ENCODE results near the gene TBX19. TPM values are rescaled to one million over a fixed set of nuclear protein-coding genes. Genes with fewer than 3 reads are reported as not detected.

TBX19 gene
- total and polyA plus RNA-seq, 2 of the 4 experiments (the other 2 are of a cell fraction), result 0.18 to 0.89 TPM

DNA sequence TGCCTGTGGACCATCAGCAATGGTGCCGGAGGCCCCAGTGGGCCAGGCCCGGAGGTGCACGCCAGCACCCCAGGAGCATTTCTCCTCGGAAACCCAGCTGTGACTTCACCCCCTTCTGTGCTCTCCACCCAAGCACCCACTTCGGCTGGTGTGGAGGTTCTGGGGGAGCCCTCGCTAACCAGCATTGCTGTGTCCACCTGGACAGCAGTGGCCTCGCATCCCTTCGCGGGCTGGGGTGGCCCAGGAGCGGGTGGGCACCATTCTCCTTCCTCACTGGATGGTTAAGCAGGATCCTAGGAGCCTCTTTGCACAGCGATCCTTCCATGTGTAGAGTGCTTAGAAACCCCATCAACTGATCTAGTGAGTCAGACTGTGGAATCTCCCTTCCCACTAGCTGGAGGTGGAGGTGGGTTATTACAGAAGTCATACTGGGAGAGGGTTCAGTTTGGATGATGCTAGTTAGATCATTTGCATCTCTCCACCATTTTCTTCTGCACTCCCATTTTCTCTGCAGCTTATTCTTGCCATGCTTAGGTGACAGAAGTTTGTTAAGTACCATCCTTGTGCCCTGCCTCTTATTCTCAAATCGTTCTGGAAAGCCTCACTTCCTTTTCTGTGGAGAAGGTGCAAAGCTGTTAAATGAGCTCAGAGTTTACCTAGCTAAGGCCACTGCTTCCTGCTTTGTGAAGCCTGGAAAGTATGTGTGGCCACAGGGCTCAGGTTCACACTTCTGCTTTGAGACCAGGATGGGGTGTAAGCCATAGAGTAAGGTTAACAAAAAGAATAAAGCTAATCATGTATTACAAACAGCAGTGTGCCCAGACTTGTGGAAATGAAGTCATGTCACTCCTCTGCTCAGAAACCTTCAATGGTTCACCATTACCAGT lies 32.3 kb downstream of the TBX19 start:
- POLR2A ChIA-PET (ENCODE audit: unreplicated experiment), result no interaction called here
- ATAC-seq (ENCODE audit: low read depth) (no peak), DNase-seq (peak; percentile 41)
- CTCF ChIA-PET, result interaction anchor here (1.6 kb wide), 1 partner anchor 30 kb away, joined by 6 read pairs; no protein-coding TSS in a partner anchor
- no peak overlapping the region for H3K4me3 ChIP-seq (ENCODE audit: insufficient read depth, low read depth, low read length)
- no peak overlapping the region for H3K4ac ChIP-seq (ENCODE audit: low read depth, low read length)
- H3K56ac ChIP-seq (ENCODE audit: extremely low read depth, insufficient read depth, low read length), result no peak overlapping the region
- H3K36me3 ChIP-seq (ENCODE audit: control insufficient read depth, insufficient read depth, low read length), result no peaks in the 10 kb centered on the region
- no peak overlapping the region for H2BK15ac ChIP-seq (ENCODE audit: low read depth, low read length)
- dilution Hi-C loops (cut with HindIII; ENCODE audit: low sequenced_read_pairs, unreplicated experiment) (no loop called here), in situ Hi-C loops (cut with MboI; ENCODE audit: low sequenced_read_pairs) (no loop called here), intact Hi-C loops (cut with micrococcal nuclease) (no loop called here)
- no peak overlapping the region for H3K9ac ChIP-seq (ENCODE audit: low read depth, low read length)
- no peaks in the 10 kb centered on the region for H3K79me1 ChIP-seq (ENCODE audit: low read depth in 1 of 2, low read length in 2 of 2)
- TF ChIP-seq MXI1 (IDR thresholded peaks at IDR 0.05; ENCODE audit: borderline replicate concordance, low read depth, low read length) (no peak), RCOR1 (IDR thresholded peaks at IDR 0.05; ENCODE audit: insufficient replicate concordance, low read length) (no peak), FOS (IDR thresholded peaks at IDR 0.05; ENCODE audit: low read depth, low read length) (no peak), RAD21 (IDR thresholded peaks at IDR 0.05; ENCODE audit: low read length) (no peak)
- TF ChIP-seq, protein P1, sequence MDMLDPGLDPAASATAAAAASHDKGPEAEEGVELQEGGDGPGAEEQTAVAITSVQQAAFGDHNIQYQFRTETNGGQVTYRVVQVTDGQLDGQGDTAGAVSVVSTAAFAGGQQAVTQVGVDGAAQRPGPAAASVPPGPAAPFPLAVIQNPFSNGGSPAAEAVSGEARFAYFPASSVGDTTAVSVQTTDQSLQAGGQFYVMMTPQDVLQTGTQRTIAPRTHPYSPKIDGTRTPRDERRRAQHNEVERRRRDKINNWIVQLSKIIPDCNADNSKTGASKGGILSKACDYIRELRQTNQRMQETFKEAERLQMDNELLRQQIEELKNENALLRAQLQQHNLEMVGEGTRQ (IDR thresholded peaks at IDR 0.05; ENCODE audit: low read depth, low read length), result no peak
- TF ChIP-seq, protein P2, sequence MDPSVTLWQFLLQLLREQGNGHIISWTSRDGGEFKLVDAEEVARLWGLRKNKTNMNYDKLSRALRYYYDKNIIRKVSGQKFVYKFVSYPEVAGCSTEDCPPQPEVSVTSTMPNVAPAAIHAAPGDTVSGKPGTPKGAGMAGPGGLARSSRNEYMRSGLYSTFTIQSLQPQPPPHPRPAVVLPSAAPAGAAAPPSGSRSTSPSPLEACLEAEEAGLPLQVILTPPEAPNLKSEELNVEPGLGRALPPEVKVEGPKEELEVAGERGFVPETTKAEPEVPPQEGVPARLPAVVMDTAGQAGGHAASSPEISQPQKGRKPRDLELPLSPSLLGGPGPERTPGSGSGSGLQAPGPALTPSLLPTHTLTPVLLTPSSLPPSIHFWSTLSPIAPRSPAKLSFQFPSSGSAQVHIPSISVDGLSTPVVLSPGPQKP (IDR thresholded peaks at IDR 0.05; ENCODE audit: borderline replicate concordance, low read depth, low read length), result no peak
- no peak overlapping the region for H4K5ac ChIP-seq (ENCODE audit: low read depth, low read length)
- no peak overlapping the region for H3K27ac ChIP-seq (ENCODE audit: insufficient read depth, low read length)
- H3K4me1 ChIP-seq (ENCODE audit: control insufficient read depth, insufficient read depth, low read length), result no peaks in the 10 kb centered on the region
- H2BK20ac ChIP-seq (ENCODE audit: low read depth, low read length), result no peak overlapping the region
- H3K23ac ChIP-seq (ENCODE audit: low read depth, low read length), result no peak overlapping the region
- no TSS peak for BruUV-seq (replicated peaks)
- H2AK5ac ChIP-seq (ENCODE audit: low read depth, low read length), result no peak overlapping the region
- no peak overlapping the region for H2AFZ ChIP-seq (replicated peaks; ENCODE audit: low read length, poor library complexity)
- no peak overlapping the region for H3K14ac ChIP-seq (replicated peaks; ENCODE audit: low read depth, low read length)
- H3K4me2 ChIP-seq (ENCODE audit: low read depth, low read length), result no peak overlapping the region
- WGBS, 2 experiments (ENCODE audit: extremely low coverage in 2 of 2, insufficient read length in 1 of 2), result no CpG with 5 or more reads among the region's 12 CpGs
- no peak overlapping the region for H2BK120ac ChIP-seq (ENCODE audit: low read depth, low read length)
- no peak overlapping the region for H4K91ac ChIP-seq (ENCODE audit: insufficient read depth, low read depth, low read length)
- H4K8ac ChIP-seq (ENCODE audit: low read depth in 2 of 2, low read length in 2 of 2), result no peak overlapping the region
- no peaks in the 10 kb centered on the region for H3K27me3 ChIP-seq (ENCODE audit: control insufficient read depth, insufficient read depth, low read length)
- H3K9me1 ChIP-seq (ENCODE audit: insufficient read depth, low read length), result no peaks in the 10 kb centered on the region
- H2AK9ac ChIP-seq (replicated peaks; ENCODE audit: low read depth, low read length, poor library complexity), result no peak overlapping the region
- H3K9me3 ChIP-seq (ENCODE audit: control insufficient read depth, insufficient read depth, low read length), result no peaks in the 10 kb centered on the region
- H3K18ac ChIP-seq (ENCODE audit: low read depth, low read length), result no peak overlapping the region
- no peaks in the 10 kb centered on the region for H4K20me1 ChIP-seq (ENCODE audit: insufficient read depth, low read length)
- H2BK5ac ChIP-seq (ENCODE audit: low read depth, low read length, poor library complexity, severe bottlenecking), result no peak overlapping the region
